K562 (cell line): ENCODE results near the gene XPC. TPM values are rescaled to one million over a fixed set of nuclear protein-coding genes. Genes with fewer than 3 reads are reported as not detected.

Source experiments
- BCOR ChIP-seq: fragments of 450-650 bp; IDR thresholded peaks from 2 replicates; pipeline ENCODE4 v1.6.1; 2016
- NELFE ChIP-seq: IDR thresholded peaks from 2 replicates; pipeline ENCODE4 v1.6.1; 2011; ENCODE audit warnings: mild to moderate bottlenecking; ENCODE audit not compliant: insufficient read depth, insufficient read length
- POLR3G ChIP-seq: IDR thresholded peaks from 2 replicates; pipeline ENCODE4 v1.6.1; 2011; ENCODE audit not compliant: insufficient read length, insufficient replicate concordance; ENCODE audit errors: extremely low read depth
- SAP30 ChIP-seq: fragments of 200-600 bp; sonication (generic); IDR thresholded peaks from 2 replicates; pipeline ENCODE4 v1.6.1; 2012; ENCODE audit warnings: borderline replicate concordance, low read depth, mild to moderate bottlenecking, moderate library complexity, low read length, control low read depth, inconsistent platforms; ENCODE audit not compliant: insufficient read depth, poor library complexity, severe bottlenecking
- ZNF274 ChIP-seq: IDR thresholded peaks from 2 replicates; pipeline ENCODE4 v1.6.1; 2011; ENCODE audit warnings: low read depth, mild to moderate bottlenecking, low read length, moderate library complexity, borderline replicate concordance
- polyA plus RNA-seq, 8 experiments: library from polyadenylated mRNA; depleted of rRNA in 4 of 8; stranded (reverse) in 5 of 8; unstranded in 3 of 8; fragments of >200 nt; fragmentation: Nextera tagmentation in 2 of 8; fragmentation: Illumina TruSeq in 1 of 8; extraction: Ambion mirVana in 2 of 8; extraction: Trizol in 1 of 8; gene quantifications; 2 replicates each; pipeline versions ENCODE4 v1.2.1 to v1.2.3, GENCODE V29; 2011 to 2014; ENCODE audit warnings: inconsistent platforms in 1 of 8, missing spikeins in 1 of 8
- total RNA-seq, 7 experiments: library from RNA; depleted of rRNA in 6 of 7; stranded (reverse); fragments of >200 nt in 6 of 7; fragmentation: Illumina TruSeq in 2 of 7; extraction: Trizol in 2 of 7; gene quantifications; 2 replicates each; pipeline versions ENCODE4 v1.2.1 to v1.2.3, GENCODE V29; 2011 to 2021; ENCODE audit warnings: low replicate concordance in 1 of 7
- TF ChIP-seq, protein P1 (sequence below): sonication (generic); formaldehyde crosslinking; IDR thresholded peaks from 2 replicates; pipeline ENCODE4 v1.8.0; 2023; ENCODE audit warnings: mild to moderate bottlenecking, missing genetic modification reagents
- TF ChIP-seq, protein P2 (sequence below): fragments of 450-650 bp; IDR thresholded peaks from 2 replicates; pipeline ENCODE4 v1.6.1; 2016
- TF ChIP-seq, protein P3 (sequence below): IDR thresholded peaks from 2 replicates; pipeline ENCODE4 v1.6.1; 2011; ENCODE audit not compliant: insufficient read length; ENCODE audit errors: extremely low read depth
- TF ChIP-seq, protein P4 (sequence below): sonication (generic); formaldehyde crosslinking; IDR thresholded peaks from 2 replicates; pipeline ENCODE4 v1.8.0; 2022; ENCODE audit warnings: mild to moderate bottlenecking, missing genetic modification reagents
- TF ChIP-seq, protein P5 (sequence below): fragments of 450-650 bp; conservative IDR thresholded peaks from 2 replicates; pipeline ENCODE4 v1.6.1; 2016; ENCODE audit warnings: missing genetic modification characterization, low read depth, mild to moderate bottlenecking, control low read depth, missing compliant biosample characterization
- TF ChIP-seq, protein P6 (sequence below): IDR thresholded peaks from 2 replicates; pipeline ENCODE4 v1.6.1; 2016; ENCODE audit warnings: missing genetic modification characterization, missing compliant biosample characterization
- TF ChIP-seq, protein P7 (sequence below): sonication (generic); formaldehyde crosslinking; IDR thresholded peaks from 2 replicates; pipeline ENCODE4 v1.8.0; 2022; ENCODE audit warnings: missing genetic modification reagents, mild to moderate bottlenecking, borderline replicate concordance

The XPC gene
- total and polyA plus RNA-seq, 9 of the 15 experiments (the other 6 are each of a cell fraction or from before 2014, with no cell fraction given): 3.8 to 54.7 (median 41.3) TPM

DNA sequence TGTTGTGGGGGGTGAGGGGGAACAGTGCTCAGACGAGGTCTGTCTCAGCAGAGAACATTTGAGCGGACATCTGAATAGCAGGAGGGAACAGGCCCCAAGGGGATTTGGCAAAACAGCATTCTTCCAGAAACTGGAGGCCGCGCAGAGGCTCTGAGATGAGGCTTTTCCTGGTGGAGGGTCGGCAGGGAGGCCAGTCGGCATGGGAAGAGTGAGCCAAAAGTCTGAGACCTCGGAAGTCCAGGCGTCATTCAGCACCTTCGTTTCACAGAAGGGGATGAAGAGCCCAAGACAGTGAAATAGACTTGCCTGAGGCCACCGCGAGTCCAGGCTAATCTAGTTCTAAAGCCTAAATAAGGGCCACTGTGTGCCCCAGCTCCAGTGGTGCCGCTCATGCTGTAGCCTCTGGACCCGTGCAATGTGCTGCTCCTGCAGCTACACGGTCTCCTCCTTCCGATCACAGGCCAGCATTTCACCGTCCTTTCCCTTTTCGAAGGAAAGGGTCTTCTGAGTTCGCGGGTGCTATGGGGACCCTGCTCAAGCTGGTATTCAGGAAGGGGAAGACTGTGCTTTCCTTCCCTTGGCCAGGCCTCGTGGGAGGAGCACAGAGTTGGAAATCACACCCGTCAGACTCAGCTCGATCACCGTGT lies 24.6 kb upstream of the XPC start (continued):
- TF ChIP-seq, protein P1, sequence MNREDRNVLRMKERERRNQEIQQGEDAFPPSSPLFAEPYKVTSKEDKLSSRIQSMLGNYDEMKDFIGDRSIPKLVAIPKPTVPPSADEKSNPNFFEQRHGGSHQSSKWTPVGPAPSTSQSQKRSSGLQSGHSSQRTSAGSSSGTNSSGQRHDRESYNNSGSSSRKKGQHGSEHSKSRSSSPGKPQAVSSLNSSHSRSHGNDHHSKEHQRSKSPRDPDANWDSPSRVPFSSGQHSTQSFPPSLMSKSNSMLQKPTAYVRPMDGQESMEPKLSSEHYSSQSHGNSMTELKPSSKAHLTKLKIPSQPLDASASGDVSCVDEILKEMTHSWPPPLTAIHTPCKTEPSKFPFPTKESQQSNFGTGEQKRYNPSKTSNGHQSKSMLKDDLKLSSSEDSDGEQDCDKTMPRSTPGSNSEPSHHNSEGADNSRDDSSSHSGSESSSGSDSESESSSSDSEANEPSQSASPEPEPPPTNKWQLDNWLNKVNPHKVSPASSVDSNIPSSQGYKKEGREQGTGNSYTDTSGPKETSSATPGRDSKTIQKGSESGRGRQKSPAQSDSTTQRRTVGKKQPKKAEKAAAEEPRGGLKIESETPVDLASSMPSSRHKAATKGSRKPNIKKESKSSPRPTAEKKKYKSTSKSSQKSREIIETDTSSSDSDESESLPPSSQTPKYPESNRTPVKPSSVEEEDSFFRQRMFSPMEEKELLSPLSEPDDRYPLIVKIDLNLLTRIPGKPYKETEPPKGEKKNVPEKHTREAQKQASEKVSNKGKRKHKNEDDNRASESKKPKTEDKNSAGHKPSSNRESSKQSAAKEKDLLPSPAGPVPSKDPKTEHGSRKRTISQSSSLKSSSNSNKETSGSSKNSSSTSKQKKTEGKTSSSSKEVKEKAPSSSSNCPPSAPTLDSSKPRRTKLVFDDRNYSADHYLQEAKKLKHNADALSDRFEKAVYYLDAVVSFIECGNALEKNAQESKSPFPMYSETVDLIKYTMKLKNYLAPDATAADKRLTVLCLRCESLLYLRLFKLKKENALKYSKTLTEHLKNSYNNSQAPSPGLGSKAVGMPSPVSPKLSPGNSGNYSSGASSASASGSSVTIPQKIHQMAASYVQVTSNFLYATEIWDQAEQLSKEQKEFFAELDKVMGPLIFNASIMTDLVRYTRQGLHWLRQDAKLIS: peak; percentile 6; the same call in 1 of the 2 replicates
- no peak for TF ChIP-seq SAP30
- peak; percentile 94; the same call in 1 of the 2 replicates for TF ChIP-seq BCOR
- no peak for TF ChIP-seq ZNF274
- TF ChIP-seq, protein P2, sequence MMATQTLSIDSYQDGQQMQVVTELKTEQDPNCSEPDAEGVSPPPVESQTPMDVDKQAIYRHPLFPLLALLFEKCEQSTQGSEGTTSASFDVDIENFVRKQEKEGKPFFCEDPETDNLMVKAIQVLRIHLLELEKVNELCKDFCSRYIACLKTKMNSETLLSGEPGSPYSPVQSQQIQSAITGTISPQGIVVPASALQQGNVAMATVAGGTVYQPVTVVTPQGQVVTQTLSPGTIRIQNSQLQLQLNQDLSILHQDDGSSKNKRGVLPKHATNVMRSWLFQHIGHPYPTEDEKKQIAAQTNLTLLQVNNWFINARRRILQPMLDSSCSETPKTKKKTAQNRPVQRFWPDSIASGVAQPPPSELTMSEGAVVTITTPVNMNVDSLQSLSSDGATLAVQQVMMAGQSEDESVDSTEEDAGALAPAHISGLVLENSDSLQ: no peak
- TF ChIP-seq, protein P3, sequence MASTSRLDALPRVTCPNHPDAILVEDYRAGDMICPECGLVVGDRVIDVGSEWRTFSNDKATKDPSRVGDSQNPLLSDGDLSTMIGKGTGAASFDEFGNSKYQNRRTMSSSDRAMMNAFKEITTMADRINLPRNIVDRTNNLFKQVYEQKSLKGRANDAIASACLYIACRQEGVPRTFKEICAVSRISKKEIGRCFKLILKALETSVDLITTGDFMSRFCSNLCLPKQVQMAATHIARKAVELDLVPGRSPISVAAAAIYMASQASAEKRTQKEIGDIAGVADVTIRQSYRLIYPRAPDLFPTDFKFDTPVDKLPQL: no peak
- TF ChIP-seq, protein P4, sequence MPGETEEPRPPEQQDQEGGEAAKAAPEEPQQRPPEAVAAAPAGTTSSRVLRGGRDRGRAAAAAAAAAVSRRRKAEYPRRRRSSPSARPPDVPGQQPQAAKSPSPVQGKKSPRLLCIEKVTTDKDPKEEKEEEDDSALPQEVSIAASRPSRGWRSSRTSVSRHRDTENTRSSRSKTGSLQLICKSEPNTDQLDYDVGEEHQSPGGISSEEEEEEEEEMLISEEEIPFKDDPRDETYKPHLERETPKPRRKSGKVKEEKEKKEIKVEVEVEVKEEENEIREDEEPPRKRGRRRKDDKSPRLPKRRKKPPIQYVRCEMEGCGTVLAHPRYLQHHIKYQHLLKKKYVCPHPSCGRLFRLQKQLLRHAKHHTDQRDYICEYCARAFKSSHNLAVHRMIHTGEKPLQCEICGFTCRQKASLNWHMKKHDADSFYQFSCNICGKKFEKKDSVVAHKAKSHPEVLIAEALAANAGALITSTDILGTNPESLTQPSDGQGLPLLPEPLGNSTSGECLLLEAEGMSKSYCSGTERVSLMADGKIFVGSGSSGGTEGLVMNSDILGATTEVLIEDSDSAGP: 0 out of 2 replicates have a peak, but pooled peaks have one; percentile 44
- no peak for TF ChIP-seq POLR3G
- TF ChIP-seq, protein P5, sequence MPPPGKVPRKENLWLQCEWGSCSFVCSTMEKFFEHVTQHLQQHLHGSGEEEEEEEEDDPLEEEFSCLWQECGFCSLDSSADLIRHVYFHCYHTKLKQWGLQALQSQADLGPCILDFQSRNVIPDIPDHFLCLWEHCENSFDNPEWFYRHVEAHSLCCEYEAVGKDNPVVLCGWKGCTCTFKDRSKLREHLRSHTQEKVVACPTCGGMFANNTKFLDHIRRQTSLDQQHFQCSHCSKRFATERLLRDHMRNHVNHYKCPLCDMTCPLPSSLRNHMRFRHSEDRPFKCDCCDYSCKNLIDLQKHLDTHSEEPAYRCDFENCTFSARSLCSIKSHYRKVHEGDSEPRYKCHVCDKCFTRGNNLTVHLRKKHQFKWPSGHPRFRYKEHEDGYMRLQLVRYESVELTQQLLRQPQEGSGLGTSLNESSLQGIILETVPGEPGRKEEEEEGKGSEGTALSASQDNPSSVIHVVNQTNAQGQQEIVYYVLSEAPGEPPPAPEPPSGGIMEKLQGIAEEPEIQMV (tag): no peak
- TF ChIP-seq, protein P6, sequence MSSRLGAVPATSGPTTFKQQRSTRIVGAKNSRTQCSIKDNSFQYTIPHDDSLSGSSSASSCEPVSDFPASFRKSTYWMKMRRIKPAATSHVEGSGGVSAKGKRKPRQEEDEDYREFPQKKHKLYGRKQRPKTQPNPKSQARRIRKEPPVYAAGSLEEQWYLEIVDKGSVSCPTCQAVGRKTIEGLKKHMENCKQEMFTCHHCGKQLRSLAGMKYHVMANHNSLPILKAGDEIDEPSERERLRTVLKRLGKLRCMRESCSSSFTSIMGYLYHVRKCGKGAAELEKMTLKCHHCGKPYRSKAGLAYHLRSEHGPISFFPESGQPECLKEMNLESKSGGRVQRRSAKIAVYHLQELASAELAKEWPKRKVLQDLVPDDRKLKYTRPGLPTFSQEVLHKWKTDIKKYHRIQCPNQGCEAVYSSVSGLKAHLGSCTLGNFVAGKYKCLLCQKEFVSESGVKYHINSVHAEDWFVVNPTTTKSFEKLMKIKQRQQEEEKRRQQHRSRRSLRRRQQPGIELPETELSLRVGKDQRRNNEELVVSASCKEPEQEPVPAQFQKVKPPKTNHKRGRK (tag): no peak
- no peak for TF ChIP-seq NELFE
- TF ChIP-seq, protein P7, sequence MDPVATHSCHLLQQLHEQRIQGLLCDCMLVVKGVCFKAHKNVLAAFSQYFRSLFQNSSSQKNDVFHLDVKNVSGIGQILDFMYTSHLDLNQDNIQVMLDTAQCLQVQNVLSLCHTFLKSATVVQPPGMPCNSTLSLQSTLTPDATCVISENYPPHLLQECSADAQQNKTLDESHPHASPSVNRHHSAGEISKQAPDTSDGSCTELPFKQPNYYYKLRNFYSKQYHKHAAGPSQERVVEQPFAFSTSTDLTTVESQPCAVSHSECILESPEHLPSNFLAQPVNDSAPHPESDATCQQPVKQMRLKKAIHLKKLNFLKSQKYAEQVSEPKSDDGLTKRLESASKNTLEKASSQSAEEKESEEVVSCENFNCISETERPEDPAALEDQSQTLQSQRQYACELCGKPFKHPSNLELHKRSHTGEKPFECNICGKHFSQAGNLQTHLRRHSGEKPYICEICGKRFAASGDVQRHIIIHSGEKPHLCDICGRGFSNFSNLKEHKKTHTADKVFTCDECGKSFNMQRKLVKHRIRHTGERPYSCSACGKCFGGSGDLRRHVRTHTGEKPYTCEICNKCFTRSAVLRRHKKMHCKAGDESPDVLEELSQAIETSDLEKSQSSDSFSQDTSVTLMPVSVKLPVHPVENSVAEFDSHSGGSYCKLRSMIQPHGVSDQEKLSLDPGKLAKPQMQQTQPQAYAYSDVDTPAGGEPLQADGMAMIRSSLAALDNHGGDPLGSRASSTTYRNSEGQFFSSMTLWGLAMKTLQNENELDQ: 0 out of 2 replicates have a peak, but pooled peaks have one; percentile 65
